Activated T-cell treated with anti-CD3 and anti-CD28 coated beads, Interleukin-2, amount 50 U/mL, for 24 hours (primary cell): Measurements from ENCODE around the gene KL.

Experiments used
- DNase-seq: peaks from one replicate; pipeline ENCODE4 v3.0.0-alpha.2; 2020
- H3K27ac Mint-ChIP-seq: 2 replicates; pipeline ENCODE4 v1.8.0; 2020; ENCODE audit warnings: mild to moderate bottlenecking, mixed read lengths
- H3K27me3 Mint-ChIP-seq: 2 replicates; pipeline ENCODE4 v1.8.0; 2020; ENCODE audit warnings: mixed read lengths
- H3K36me3 Mint-ChIP-seq: 2 replicates; pipeline ENCODE4 v1.8.0; 2020; ENCODE audit warnings: low read depth, mixed read lengths
- H3K4me1 Mint-ChIP-seq: 2 replicates; pipeline ENCODE4 v1.8.0; 2020; ENCODE audit warnings: low read depth, mixed read lengths
- H3K4me3 Mint-ChIP-seq: 2 replicates; pipeline ENCODE4 v1.8.0; 2020; ENCODE audit warnings: mild to moderate bottlenecking, moderate library complexity, mixed read lengths
- H3K9me3 Mint-ChIP-seq: 2 replicates; pipeline ENCODE4 v1.8.0; 2020; ENCODE audit warnings: mixed read lengths

Gene KL

DNA sequence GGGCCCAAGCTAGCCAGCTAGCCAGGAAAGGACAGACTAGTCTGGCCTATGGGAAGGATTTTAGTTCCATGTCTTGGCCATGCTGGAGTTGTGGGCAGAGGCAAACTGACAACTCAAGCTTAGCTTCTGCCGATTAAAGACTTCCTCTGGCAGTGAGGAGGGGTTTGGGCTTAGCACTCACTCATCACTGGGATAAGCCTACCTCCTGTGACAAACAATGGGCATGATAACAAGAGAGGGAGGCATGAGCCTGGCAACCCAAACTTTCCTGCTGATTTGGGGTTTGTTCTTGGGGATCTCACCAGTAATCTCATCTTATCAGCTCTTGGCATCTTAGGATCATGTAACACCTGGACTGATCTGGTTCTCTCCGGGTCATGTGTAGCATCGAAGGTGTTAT is 83.6 kb downstream of the KL start:
- Mint-ChIP-seq H3K36me3 (no peaks in the 10 kb centered on the region), H3K4me3 (no peak overlapping the region), H3K27ac (no peak overlapping the region), H3K4me1 (no peaks in the 10 kb centered on the region), H3K9me3 (no peaks in the 10 kb centered on the region), H3K27me3 (peaks cover 16% of the 10 kb centered on the region)
- no peak for DNase-seq

DNA sequence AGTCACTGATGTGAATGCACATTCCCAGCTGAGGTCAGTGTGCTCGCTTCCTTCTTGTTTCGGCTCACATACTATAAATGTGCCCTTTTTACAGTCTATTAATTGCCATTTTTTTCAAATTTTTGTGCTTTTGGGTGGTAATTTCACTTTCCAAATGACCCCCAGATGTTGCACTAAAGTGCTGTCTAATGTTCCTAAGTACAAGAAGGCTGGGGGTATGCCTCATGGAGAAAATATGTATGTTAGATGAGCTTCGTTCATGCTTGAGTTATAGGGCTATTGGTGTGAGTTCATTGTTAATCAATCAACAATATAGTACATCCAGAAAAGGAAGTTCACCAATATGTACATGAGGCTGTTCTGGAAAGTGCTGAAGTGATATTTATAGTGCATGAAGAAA is 84.7 kb downstream of the KL start:
- DNase-seq, result no peak
- Mint-ChIP-seq H3K9me3 (no peaks in the 10 kb centered on the region), H3K27ac (no peak overlapping the region), H3K27me3 (peaks cover 22% of the 10 kb centered on the region), H3K4me3 (no peak overlapping the region), H3K4me1 (no peaks in the 10 kb centered on the region), H3K36me3 (no peaks in the 10 kb centered on the region)

DNA sequence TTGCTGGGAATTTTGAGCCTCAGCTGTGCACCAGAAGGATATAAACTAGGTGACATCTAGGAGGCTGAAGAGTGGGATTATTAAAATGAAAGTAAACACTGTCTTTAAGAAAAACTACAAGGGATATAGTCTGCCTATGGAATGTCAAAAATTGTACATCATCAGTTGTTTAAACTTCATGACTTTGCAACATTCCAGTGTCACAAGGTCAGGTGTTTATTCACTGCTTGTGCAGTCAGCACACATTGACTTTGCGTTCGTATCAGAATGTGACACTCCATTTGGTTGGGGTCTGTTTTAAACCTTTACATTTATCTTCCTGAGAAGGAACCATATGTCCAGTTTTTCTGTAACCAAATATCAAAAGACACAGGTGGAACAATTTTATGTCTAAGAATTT is 85.6 kb downstream of the KL start:
- no peak overlapping the region for H3K27ac Mint-ChIP-seq
- DNase-seq, result no peak
- H3K4me3 Mint-ChIP-seq, result no peak overlapping the region
- peaks cover 30% of the 10 kb centered on the region for H3K27me3 Mint-ChIP-seq
- no peaks in the 10 kb centered on the region for H3K36me3 Mint-ChIP-seq
- no peaks in the 10 kb centered on the region for H3K9me3 Mint-ChIP-seq
- H3K4me1 Mint-ChIP-seq, result no peaks in the 10 kb centered on the region

- no peaks in the 10 kb centered on the region for H3K4me1 Mint-ChIP-seq
- no peak overlapping the region for H3K27ac Mint-ChIP-seq
- no peak for DNase-seq
- H3K4me3 Mint-ChIP-seq, result no peak overlapping the region
- H3K9me3 Mint-ChIP-seq, result no peaks in the 10 kb centered on the region
- no peaks in the 10 kb centered on the region for H3K36me3 Mint-ChIP-seq
- peaks cover 42% of the 10 kb centered on the region for H3K27me3 Mint-ChIP-seq
Measured at GRCh38 chr13:33103457-33103856, 87.2 kb downstream of the KL start.

- H3K9me3 Mint-ChIP-seq, result no peaks in the 10 kb centered on the region
- no peaks in the 10 kb centered on the region for H3K4me1 Mint-ChIP-seq
- no peak overlapping the region for H3K4me3 Mint-ChIP-seq
- no peak overlapping the region for H3K27ac Mint-ChIP-seq
- DNase-seq, result no peak
- H3K36me3 Mint-ChIP-seq, result no peaks in the 10 kb centered on the region
- peaks cover 43% of the 10 kb centered on the region for H3K27me3 Mint-ChIP-seq
Measured at GRCh38 chr13:33105387-33106005, 89.3 kb downstream of the KL start.

DNA sequence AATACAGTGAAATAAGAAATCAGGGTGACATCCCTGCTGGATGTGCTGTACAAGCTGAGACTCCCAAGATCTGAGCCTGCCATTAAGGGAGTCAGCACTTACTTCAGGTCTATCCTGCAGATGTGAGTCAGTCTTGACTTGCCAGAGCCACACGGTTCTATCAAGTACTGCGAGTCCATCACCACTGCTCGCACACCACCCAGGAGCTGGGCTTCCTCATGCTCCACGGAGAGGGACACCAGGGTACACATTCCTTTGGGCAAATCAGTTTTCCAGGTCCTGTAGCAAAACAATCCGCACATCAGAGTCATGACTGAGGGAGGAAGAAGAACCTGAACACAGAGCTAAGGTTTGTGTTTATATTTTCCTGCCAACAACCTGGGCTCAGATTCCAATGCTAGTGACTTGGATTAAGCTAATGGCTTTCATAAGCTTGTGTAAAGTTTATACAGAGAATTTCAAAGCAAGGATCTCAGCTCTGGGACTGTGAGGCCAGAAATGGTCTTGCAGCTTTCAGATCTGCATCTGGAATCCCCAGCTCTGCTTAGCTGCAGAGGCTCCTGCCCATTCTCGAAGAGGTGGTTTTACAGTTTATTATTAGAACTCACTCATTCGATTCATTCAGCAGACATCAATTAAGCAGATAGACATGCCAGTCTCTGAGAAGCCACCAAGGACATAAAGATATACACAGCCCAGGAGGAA is 90.6 kb downstream of the KL start:
- Mint-ChIP-seq H3K27ac (no peak overlapping the region), H3K4me3 (no peak overlapping the region), H3K9me3 (no peaks in the 10 kb centered on the region), H3K4me1 (no peaks in the 10 kb centered on the region), H3K27me3 (peaks cover 37% of the 10 kb centered on the region), H3K36me3 (no peaks in the 10 kb centered on the region)
- no peak for DNase-seq

DNA sequence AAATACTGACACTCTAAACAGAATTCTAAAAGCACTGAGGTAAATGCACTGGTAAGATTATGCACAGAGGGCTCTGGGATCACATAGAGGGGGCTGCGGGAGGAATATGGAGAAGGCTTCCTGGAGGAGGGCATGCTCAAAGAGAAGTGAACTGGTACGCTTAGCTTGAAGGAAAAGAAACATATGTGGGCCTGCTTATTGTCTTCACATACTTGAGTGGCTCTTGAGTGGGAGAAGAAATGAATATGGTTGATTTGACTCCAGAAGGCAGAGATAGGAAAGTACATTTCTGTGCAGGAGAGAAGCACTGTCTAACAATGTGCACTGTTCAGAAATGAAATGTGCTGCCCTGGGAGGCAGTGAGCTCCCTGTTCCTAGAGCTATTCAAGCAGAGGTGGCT is 91.1 kb downstream of the KL start:
- H3K9me3 Mint-ChIP-seq, result no peaks in the 10 kb centered on the region
- no peaks in the 10 kb centered on the region for H3K36me3 Mint-ChIP-seq
- H3K27me3 Mint-ChIP-seq, result peaks cover 36% of the 10 kb centered on the region
- no peak for DNase-seq
- H3K27ac Mint-ChIP-seq, result no peak overlapping the region
- no peaks in the 10 kb centered on the region for H3K4me1 Mint-ChIP-seq
- H3K4me3 Mint-ChIP-seq, result no peak overlapping the region

DNA sequence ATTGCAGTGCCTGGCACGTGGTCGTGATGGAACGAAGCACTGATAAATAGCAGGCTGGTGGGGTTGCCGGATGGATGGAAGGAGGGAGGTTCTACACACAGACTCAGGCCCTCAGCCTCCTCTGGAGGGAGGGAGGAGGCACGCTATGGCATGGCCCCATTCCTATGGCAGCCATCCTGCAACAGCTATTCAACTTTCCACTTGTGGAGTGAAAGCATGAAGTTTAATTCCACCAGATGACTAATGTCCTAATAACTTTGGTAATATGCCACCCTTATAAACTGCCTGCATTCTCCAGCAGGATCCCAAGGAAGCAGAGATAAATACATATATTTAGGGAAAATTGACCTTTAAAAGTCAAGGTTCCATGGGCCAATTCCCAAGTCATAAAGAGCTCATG is 92.4 kb downstream of the KL start:
- Mint-ChIP-seq H3K4me3 (no peak overlapping the region), H3K27me3 (peaks cover 37% of the 10 kb centered on the region), H3K9me3 (no peaks in the 10 kb centered on the region), H3K36me3 (no peaks in the 10 kb centered on the region), H3K4me1 (no peaks in the 10 kb centered on the region), H3K27ac (no peak overlapping the region)
- no peak for DNase-seq

GRCh38 chr13:33109271-33109697 is 93.1 kb downstream of the KL start:
- H3K4me3 Mint-ChIP-seq, result no peak overlapping the region
- H3K4me1 Mint-ChIP-seq, result no peaks in the 10 kb centered on the region
- H3K27ac Mint-ChIP-seq, result no peak overlapping the region
- H3K9me3 Mint-ChIP-seq, result no peaks in the 10 kb centered on the region
- peaks cover 37% of the 10 kb centered on the region for H3K27me3 Mint-ChIP-seq
- H3K36me3 Mint-ChIP-seq, result no peaks in the 10 kb centered on the region
- DNase-seq, result no peak

GRCh38 chr13:33109801-33110200 is 93.6 kb downstream of the KL start:
- no peaks in the 10 kb centered on the region for H3K36me3 Mint-ChIP-seq

DNA sequence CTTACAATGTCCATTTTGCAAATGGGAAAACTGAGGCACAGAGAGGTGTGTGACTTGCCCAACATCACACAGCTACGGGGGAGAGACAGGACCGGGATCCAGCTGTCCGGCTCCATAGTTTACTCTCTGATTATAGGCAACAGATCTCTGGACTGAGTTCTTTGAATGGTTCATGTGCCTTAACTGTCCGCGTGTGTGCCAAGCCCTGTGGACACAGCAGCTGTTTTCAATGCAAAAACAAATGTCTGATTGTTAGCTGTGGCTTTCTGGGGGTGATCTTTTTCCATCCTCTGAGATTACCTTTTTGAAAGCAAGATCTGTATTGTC is 94.1 kb downstream of the KL start:
- H3K9me3 Mint-ChIP-seq, result no peaks in the 10 kb centered on the region
- no peak overlapping the region for H3K27ac Mint-ChIP-seq
- H3K36me3 Mint-ChIP-seq, result no peaks in the 10 kb centered on the region
- H3K4me3 Mint-ChIP-seq, result no peak overlapping the region
- H3K27me3 Mint-ChIP-seq, result peaks cover 34% of the 10 kb centered on the region
- no peak for DNase-seq
- no peaks in the 10 kb centered on the region for H3K4me1 Mint-ChIP-seq

More at GRCh38 chr13:33109801-33110200, 93.6 kb downstream of the KL start:
- Mint-ChIP-seq H3K4me1 (no peaks in the 10 kb centered on the region), H3K27me3 (peaks cover 36% of the 10 kb centered on the region), H3K27ac (no peak overlapping the region), H3K4me3 (no peak overlapping the region), H3K9me3 (no peaks in the 10 kb centered on the region)
- DNase-seq, result no peak

DNA sequence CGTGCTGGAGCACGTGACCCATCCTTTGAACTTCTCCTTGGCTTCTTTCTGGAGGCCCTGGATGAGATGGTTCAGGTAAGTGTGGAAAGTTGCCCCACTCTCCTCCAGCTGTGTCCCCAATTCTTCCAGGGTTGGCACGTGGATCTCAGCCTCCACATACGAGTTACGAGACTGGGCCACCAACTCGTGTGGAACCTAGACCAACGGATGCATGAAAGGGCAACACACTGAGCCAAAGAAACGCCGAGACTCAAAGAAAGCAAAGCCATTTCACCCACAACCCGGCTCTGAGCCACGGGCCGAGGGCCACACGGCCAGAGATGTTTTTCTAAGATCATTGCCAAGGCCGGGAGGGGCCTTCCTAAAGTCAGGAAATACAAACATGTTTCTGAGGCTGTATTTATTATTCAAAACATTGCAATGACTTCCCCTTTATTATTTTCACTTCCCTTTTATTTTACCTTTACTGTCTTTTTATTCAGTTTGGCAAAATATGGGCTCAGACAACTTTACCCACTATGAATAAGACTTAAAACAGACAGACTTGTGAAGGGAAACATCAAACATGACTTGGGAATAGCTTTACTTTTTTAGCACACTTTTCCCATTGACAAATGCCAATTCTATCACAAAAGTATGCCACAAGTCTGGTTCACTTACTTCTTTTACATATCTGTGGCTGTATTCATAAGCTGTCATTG is 94.6 kb downstream of the KL start:
- H3K27me3 Mint-ChIP-seq, result peaks cover 30% of the 10 kb centered on the region

DNA sequence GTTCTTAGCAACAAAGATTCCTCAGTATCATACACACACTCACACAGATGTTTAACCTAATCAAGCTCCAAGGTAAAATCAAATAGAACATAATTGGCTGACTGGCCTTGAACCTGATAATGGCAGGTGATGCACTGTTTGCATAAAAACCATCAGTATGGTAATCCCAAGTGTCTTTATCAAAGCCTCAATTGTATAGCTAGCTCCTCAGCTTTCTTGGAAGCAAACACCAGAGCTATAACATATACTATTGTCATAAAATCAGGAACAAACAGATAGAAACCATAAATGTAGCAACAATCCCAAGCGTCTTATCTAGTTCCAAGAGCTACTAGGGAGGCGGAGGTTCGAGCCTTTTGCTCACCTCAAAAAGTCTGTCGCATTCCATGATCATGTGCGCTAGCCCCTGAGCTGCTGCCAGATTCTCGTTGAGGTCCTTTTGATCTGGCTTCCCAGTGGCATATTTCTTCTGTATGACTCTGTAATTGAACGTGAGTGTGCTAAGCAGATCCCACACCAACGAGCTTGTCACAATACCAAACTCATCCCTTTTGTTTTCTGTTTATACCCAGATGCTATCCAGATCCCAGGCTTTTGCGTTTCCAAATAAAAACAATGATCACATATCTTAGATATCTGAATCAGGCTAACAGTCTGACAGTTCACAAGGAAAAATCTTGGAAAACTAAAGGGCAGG is 95.3 kb downstream of the KL start:
- no peaks in the 10 kb centered on the region for H3K9me3 Mint-ChIP-seq
- H3K27me3 Mint-ChIP-seq, result peaks cover 23% of the 10 kb centered on the region
- H3K27ac Mint-ChIP-seq, result no peak overlapping the region
- DNase-seq, result no peak
- no peak overlapping the region for H3K4me3 Mint-ChIP-seq
- H3K36me3 Mint-ChIP-seq, result no peaks in the 10 kb centered on the region
- no peaks in the 10 kb centered on the region for H3K4me1 Mint-ChIP-seq

More for the DNA sequence above, 94.6 kb downstream of the KL start:
- H3K9me3 Mint-ChIP-seq, result no peaks in the 10 kb centered on the region
- no peak overlapping the region for H3K4me3 Mint-ChIP-seq
- DNase-seq, result no peak
- H3K27ac Mint-ChIP-seq, result no peak overlapping the region
- H3K36me3 Mint-ChIP-seq, result no peaks in the 10 kb centered on the region
- H3K4me1 Mint-ChIP-seq, result no peaks in the 10 kb centered on the region

DNA sequence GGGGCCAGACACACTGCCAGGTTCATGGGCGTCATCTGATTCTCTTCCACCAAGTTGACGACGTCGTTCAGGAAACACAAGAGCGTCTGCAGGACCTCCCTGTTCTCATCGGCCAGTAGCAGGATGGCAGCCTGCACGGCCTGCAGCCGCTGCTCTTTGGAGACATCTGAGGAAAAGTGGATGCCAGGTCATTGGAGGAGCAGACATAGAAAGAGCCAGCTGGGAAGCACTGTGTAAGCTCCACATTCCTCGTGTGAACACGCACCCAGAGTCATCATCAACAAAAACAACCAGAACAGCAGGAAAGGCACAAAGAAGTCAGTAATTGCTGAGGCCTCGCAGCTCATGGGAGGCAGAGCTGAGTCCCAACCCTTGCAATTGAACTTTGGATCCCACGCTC is 96.5 kb downstream of the KL start:
- H3K36me3 Mint-ChIP-seq, result no peaks in the 10 kb centered on the region
- H3K4me3 Mint-ChIP-seq, result no peak overlapping the region
- H3K27ac Mint-ChIP-seq, result no peak overlapping the region
- DNase-seq, result no peak
- peaks cover 16% of the 10 kb centered on the region for H3K27me3 Mint-ChIP-seq
- no peaks in the 10 kb centered on the region for H3K4me1 Mint-ChIP-seq
- H3K9me3 Mint-ChIP-seq, result no peaks in the 10 kb centered on the region

- no peaks in the 10 kb centered on the region for H3K4me1 Mint-ChIP-seq
- peaks cover 8% of the 10 kb centered on the region for H3K27me3 Mint-ChIP-seq
- no peak overlapping the region for H3K27ac Mint-ChIP-seq
- no peaks in the 10 kb centered on the region for H3K9me3 Mint-ChIP-seq
- no peak for DNase-seq
- H3K4me3 Mint-ChIP-seq, result no peak overlapping the region
- H3K36me3 Mint-ChIP-seq, result no peaks in the 10 kb centered on the region
Measured at GRCh38 chr13:33114146-33114545, 97.9 kb downstream of the KL start.
